Measurements from ENCODE around the gene SVOP.

GRCh38 chr12:109044241-109044640 is 23.4 kb upstream of the SVOP start:
- TF ChIP-seq CTCF (IDR thresholded peaks at IDR 0.05) (no peak), MAZ (IDR thresholded peaks at IDR 0.05; ENCODE audit: borderline replicate concordance, low read depth, low read length) (no peak), KDM5A (IDR thresholded peaks at IDR 0.05) (no peak), GATA3 (IDR thresholded peaks at IDR 0.05; ENCODE audit: borderline replicate concordance) (no peak), HOXA7 (CRISPR knock-in tag; IDR thresholded peaks at IDR 0.05) (no peak), EP300 (IDR thresholded peaks at IDR 0.05) (no peak)
